Measurements from ENCODE around the gene ALDOC.

Gene ALDOC

DNA sequence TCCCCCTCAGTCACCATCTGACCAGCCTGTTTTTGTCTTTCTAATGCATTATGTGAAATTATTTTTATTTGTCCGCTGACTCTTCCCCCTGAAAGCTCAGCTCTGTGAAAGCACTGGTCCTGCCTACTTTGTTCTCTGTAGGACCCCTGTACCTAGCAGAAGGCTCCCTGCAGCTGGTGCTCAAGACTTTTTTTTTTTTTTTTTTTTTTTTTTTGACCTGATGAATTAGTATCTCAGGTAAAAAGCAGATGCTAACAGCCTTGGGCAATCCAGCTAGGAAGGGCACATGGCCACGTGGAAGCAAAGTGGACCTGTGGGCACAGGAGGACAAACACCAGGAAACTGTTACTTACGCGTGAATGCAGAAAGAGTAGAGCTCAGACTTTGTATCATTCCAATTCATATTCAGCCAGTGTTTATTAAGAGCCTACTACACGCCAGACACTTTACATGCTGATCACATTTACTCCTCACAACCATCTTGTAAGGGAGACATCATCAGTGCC, 23.6 kb downstream of the ALDOC start:
- DNase-seq, result no peak

DNA sequence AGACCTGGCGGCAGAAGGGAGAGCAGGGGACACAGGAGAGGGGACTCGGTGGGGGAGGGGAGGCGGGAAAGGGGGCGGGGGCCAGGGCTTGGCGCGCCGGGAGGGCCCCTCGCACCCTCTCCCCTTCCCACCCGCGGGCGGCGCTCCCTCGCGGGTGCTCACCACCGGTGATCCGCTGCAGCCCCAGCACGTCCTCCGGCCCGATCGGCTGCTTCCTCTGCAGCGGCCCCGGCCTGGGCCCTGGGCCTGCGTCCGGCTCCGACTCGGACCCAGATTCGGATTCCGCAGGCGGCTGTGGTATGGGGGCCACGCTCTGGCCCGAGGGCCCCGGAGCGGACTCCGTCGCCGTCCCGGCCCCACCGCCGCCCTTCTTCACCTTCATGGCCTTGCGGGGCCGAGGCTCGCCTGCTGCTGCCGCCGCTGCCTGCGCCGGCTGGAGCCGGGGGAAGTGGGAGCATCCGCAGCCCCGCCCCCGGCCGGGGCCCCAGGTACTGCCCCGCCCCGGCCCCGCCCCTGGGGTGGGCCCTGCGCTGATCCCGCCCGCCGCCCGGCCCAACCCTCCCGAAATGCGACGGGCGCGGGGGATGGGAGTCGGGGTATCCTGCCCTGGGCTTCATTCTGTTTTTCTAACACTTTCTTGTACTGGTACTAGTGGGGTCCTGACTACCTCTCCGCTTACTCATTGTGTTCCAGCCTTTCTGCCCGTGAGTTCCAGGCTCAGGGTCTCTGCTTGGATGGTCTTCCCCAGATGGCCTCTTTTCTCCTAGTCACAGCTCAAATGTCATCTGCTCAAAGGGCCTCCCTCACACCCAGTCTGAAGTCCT, 24.3 kb downstream of the ALDOC start, which contains the start of gene UNC119:
TSS of gene UNC119 (minus strand) at position 449 of the 824 bp plus-strand sequence. CDS start at position 382, 67 bp downstream.
- DNase-seq, result peak; percentile 92

DNA sequence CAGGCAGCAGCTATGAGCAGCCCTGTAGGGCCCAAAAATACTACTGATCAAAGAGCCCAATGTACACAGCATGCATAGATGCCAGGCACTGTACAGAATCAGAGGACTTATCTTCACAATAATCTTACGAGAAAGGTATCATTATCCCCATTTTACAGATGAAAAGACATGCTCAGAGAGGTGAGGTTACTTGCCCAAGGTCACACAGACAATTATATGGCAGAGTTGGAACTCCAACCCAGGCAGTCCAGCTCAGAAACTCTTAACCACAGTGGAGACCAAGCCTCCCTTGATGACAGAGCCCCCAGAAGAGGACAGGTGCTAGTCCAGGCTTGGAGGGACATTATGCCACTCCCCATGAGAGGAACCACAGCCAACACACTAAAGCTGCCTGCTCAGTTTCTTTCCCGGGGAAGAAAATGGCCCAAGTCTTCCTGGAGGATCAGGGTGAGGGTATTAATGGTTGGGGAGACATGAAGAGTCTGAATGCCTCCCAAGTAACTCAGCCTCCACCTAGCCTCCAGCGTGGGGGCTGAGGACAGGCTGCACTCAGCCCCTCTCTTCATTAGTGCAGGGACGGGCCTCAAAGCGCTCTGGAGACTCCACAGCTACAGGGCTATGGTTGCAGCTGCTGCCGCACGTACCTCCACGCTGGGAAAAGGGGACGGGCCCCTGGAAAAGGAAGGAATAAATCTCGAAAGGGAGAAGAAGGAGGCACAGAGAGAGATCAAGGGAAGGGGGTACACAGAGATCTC, 25.1 kb downstream of the ALDOC start:
- peak; percentile 75 for DNase-seq

DNA sequence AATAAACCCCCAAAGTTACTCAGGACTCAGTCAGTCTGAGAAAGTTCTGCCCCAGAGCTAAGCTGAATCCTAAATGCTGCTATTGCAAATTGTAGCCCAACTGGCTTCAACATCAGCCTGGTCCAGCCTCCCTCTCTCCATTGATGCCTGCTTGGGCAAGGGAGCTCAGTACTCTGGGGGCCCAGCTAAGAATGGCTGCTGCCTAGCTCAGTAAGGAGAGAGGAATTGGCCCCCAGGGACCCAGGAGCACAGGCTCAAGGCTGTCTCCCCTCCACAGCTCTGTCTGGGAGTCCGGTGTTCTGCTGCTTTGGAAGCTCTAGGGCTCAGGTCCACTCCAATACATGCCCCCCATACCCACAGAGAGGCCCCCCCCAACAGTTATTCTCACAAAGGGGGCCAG, 25.8 kb downstream of the ALDOC start:
- DNase-seq, result no peak

DNA sequence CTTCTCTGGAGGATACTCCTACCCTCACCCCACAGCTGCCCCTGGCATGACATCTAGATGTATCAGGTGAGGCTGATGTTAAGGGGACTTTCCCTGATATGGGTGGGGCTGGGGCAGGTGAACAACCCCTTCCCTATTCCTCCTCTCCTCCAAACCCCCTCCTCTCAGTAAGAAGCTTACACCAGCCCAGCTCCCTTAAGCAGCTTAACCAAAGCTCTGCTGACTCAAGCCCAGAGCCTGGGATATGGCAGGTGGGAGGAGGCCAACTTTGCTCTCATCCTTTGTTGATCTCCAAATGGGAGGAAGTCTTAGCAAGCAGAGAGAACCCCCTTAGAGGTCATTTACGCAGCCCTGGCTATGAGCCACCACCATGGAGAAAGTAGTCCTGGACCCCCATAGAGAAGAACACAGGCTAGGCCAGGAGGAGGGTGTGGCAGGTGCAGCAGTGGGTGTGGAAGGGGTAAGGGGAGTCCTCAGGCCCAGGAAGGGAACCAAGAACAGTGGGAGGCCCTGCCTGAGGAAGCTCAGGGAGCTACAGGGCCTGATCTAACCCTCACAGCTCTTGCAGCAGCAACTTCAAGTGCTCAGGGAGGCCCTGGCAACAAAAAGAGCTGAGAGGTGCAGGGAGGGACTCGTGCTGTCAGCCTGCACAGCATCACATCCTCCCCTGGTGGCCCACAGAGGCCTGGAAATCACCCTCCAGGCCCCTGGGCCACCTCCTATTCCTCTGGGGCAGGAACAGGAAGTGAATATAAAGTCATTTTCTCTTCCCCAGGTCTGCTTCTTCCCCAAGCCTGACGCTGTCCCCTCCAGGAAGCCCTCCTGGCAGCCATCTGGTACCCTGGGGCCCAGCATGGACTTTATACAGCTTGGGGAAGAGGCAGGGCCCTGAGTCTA, 27.2 kb downstream of the ALDOC start:
- DNase-seq, result no peak

DNA sequence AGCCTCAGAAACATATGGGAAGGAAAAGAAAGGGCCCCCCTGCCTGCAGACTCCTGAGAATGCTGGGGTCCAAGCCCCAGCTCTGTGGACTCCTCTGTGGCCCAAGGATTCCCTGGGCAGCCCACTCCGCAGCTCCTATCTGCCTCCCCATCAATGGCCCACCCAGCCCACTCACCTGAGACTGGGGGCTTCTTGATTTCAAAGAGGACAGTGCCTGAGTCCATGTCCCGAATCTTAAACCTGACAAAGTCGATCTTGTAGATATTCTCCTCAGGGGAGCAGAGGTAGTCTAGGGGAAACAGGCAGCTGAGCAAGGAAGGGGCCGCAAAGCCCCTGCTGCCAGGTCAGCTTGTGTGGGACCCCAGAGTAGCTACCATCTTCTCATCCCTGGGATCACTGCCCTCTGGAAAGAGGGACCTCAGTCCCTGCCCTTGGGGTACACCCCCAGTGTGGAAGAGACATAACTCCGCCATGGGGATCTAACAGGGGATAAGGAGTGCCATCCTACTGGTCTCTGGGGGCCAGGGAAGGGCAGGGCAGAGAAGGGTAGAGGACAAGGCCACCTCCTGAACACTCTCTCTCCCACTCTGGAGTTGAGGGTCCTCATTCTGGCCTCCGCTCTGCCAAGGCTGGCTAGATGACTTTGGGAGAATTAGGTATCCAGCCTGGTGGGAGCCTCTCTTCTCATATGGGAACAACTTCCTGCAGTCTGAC, 28.1 kb downstream of the ALDOC start:
- no peak for DNase-seq

DNA sequence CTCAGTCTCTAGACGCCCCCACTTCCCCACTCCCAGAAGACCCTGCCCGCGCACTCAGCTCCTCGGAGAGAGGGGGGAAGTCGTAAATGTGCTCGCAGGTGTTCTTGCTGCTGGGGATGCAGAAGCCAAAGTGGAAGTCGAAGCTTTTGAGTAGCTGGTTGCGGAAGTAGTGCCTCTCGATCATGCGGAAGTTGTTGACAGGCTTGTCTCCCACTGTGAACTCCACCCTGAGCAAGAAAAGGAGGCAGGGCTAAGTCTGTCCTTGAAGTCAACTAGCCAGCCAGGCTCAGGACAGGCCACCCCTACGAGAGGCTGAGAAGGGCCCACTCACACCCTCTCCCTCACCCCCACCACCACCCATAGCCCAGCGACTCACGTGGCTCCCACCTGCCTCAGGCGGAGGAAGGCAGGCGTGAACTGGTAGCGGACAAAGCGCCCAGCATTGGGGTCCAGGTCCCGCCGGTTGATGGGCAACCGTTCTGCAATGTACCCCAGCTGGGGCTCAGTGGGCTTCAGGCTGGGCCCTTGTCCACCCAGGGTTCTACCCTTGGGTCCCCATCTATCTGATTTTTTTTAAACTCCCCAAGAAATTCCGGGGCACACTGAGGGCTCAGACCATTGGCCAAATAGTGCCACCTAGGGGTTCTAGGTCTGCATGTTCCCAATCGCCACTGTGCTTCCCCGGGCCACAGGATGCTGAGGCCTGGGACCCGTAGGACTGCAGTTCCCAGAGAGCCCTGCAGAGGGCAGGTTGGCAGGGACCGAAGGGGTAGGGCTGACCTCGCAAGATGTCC, 28.9 kb downstream of the ALDOC start:
- DNase-seq, result peak; percentile 54

DNA sequence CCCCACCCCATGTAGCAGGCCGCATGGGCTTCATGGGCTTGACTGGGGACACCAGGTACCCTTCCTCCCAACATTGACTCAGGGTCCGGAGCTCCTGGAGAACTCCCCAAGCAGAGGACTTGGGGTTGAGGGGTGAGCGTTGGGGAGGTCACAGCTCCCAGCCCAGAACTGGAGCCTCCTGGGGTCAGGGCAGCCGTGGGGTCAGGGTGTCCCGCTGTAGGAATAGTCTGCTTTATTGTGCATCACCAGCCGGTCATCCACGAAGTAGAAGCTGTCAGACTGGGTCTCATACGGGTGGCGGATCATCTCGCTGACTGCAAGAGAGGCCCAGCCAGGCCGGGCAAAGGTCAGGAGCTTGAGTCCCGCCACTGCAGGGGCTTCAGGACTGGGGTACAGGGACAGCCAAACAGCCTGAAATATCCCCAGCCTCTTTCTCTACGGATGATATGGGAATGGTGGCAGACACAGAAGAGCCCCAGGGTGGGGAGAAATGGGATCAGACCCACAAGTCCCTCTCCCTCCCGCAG, 29.5 kb downstream of the ALDOC start:
- DNase-seq, result no peak

DNA sequence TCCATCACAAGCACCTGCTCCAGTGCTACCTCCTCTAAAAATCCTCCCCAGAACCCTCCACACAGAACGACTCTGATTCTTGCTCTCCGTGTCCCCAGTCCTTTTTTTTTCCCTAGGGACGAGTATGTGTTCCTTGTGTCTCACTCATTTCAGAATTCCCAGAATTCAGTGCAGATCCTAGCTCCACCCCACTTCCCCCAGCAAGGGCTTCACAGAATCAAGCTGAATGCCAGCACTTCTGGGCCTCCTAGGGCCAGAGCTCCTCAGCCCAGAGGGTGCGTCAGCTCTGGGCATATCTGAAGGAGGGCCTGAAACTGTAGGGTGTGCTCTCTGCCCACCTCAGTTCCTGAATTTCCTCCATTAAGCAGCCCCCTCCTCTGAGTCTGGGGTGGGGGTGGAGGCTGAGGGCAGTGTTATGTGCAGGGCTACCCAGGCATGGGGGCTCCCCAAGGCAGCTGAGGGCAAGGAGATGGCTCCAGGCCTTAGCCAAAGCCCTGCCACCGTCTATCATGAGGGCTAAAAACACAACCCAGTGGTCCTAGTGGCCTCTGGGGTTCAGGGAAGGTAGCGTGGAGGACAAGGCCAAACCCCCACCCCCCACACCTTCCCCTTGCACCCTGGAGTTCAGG, 30.8 kb downstream of the ALDOC start:
- no peak for DNase-seq

DNA sequence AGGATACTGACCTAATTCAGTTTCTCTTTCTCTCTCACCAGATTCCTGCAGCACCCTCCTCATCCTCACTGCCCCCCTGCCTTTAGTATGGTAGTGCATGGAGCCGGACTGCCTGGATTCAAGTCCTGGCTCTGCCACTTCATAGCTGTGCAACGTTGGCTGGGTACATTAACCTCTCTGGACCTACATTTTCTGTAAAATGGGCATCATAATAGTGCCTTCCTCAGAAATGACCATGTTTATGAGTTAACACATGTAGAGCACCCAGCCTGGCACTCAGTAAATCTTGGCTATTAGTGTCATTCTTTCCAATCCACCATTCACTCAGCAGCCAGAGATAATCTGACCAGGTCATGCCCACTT, 31.6 kb downstream of the ALDOC start:
- no peak for DNase-seq

DNA sequence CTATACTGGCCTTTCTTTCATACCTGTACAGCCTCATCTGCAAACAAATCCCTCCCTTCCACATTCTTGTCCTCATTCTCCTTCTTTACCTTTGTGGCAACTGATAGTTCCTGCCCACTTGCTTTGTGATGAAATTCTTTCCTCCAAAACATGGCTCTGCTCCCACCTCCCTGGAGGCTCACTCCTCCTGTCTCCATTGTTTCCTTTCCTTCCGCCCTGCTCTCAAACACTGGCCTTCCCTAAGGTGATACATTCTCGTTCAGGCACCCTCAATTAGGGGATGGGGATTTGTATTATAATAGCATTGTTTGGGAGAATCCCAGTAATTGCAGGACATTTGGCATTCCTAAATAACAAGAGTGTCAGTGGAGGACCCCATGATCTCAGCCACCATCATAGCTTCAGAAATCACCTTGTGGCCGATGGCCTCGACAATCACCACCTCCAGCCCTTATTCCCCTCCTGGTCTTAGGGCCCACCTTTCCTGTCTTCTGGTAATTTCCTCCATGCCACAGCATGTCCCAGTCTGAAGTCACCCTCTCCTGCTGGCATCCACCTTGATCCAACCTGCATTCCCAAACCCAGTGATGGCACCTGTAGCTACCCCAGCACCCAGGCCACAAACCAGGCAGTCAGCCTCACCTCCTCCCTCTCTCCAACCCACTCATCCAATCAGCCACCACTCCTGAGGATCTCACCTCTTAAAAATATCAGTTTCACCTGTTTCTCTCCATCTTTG, 32.1 kb downstream of the ALDOC start:
- no peak for DNase-seq

DNA sequence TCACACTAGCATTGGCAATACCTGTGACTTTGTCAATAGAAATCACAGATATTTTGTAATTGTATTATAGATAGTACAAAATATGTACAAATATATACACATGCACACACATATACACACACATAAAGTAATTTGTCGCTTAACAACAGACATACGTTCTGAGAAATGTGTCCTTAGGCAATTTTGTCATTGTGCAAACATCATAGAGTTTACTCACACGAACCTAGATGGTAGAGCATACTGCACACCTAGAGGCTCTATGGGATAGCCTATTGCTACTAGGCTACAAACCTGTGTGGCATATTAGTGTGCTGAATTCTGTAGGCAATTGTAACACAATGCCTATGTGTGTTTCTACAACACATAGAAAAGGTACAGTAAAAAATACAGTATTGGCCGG, 35.3 kb downstream of the ALDOC start:
- no peak for DNase-seq

DNA sequence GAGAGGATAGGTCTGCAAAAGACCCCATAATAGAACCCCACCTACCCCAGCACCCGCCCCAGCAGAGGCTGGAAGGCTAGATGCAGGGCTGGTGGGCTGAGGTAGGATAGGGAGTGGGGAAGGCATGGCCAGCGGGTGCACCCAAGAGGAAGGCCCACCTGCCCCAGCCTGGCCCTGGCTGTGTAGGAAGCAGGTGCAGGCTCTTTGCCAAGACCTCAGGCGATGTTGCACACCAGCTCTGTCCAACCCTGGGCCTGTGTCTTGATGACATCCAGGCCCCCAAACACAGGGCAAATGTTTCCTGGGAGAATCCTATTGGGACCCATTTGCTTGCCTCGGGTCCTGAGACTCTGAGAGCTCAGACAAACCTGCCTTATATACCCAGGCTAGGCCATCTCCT, 36.5 kb downstream of the ALDOC start:
- no peak for DNase-seq

DNA sequence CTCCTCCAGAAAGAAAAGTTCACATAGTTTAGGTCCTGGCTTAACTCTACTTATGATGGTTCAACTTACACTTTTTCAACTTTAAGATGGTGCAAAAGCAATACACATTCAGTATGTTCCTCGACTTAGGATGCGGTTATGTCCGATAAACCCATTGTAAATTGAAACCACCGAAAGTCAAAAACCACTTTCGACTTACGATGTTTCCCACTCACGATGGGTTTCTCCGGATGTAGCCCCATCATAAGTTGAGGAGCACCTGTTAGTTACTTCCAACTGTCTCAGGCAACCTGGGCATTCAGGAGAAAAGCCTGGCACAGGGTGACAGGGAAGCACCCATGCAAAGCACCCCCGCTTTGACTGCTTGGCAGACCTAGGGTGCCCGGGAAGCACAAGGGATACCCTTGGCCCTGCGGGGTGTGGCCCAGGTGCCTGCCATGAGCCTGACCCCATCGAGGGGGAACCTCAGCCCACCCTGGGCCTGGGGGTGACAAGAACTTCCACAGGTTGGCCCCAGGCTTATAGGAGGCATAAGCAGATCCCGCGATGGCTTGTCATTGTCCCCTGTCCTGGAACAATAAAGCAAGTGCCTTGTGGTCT, 38.3 kb downstream of the ALDOC start:
- no peak for DNase-seq

DNA sequence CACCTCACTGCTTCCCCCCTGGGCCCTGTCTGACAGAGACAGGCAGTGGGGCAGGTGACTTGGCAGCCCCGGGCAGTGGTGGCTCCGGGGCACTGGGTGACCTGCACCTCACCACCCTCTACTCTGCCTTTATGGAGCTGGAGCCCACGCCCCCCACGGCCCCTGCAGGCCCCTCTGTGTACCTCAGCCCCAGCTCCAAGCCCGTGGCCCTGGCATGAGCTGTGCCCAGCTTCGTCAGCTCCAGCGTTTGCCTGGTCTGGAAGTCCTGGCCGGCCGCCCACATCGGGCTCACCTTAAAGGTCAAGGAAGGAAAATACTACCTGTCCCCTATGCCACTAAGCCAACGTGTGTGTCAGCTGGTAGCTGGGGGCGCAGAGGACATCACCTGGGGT, 39.5 kb downstream of the ALDOC start:
- DNase-seq, result no peak

DNA sequence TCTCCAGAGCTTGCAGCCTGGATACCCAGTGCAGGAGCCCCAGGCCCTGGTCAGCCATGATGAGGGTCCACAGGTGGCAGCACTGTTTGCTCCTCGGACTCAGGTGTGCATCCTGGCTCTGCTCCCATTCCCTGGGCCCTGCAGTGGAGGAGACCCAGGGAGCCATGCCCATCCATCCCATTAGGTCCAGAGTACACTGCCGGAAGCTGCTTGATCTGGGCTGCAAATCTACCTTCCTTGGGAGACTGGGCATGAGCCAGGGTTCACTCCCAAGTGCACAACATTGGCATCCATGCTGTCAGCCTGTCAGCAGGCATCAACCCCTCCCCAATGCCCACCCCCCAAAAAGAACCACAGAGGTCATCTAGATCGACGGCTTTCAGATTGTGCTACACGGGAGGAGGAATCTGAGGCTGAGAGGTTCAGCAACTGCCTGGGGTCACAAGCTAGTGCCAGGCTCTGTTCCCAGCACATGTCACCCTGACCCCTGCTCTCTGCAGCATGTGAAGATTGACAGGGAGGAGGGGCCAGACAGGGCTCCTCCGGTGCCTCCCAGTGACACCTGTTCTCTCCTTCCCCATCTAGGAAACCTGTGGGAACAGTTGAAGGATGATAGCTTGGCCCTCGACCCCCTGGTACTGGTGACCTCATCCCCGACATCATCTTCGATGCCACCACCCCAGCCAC, 40.0 kb downstream of the ALDOC start:
- no peak for DNase-seq

DNA sequence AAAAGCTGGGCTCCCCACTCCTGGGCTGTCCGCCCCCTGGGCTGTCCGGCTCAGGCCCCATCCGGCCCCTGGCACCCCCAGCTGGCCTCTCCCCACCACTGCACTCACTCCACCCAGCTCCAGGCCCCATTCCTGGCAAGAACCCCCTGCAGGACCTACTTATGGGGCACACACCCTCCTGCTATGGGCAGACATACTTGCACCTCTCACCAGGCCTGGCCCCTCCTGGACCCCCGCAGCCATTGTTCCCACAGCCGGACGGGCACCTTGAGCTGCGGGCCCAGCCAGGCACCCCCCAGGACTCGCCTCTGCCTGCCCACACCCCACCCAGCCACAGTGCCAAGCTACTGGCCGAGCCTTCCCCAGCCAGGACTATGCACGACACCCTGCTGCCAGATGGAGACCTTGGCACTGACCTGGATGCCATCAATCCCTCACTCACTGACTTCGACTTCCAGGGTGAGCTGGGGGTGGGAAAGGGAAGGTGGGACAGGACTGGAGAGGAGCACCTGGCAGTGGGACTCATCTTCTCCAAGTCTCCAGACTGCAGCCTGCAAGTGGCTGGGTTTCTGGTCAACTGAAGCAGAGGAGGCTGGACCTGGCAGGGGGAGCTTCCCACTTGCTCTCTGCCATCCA, 41.8 kb downstream of the ALDOC start:
- DNase-seq, result no peak
